Stomach (tissue), 4 donors: ENCODE measurements around the gene AUTS2.

Experiments used
- CTCF ChIP-seq, 7 experiments: fragments of 450-650 bp in 4 of 7; fragments of 200-600 bp in 3 of 7; sonication (generic) in 3 of 7; IDR thresholded peaks; one replicate each; pipeline ENCODE4 v1.5.1; 2016 to 2019; ENCODE audit warnings: antibody characterized with exemption in 7 of 7, control low read depth in 2 of 7, mild to moderate bottlenecking in 1 of 7
- POLR2A ChIP-seq, 4 donors: fragments of 450-650 bp; IDR thresholded peaks; one replicate each; pipeline ENCODE4 v1.6.1; 2016; ENCODE audit warnings: antibody characterized with exemption in 4 of 4, control low read depth in 2 of 4, mild to moderate bottlenecking in 1 of 4, moderate library complexity in 1 of 4
- POLR2AphosphoS5 ChIP-seq, 3 donors: sonication (generic); formaldehyde crosslinking; IDR thresholded peaks; one replicate each; pipeline ENCODE4 v1.6.1; 2016; ENCODE audit warnings: antibody characterized with exemption in 3 of 3

GRCh38 chr7:70649323-70649722 lies 1051.0 kb downstream of the AUTS2 start:
- TF ChIP-seq CTCF (IDR thresholded peaks at IDR 0.05) (no peak), POLR2AphosphoS5 (IDR thresholded peaks at IDR 0.05) (no peak), POLR2A (IDR thresholded peaks at IDR 0.05) (no peak)
